22Rv1 (cell line): Measurements from ENCODE around the gene FBXO28.

Source experiments
- H3K27ac ChIP-seq: fragments of 450-650 bp; 2 replicates; pipeline ENCODE4 v1.5.1; 2017
- ZFX ChIP-seq: fragments of 450-650 bp; IDR thresholded peaks from 2 replicates; pipeline ENCODE4 v1.6.1; 2017; ENCODE audit warnings: antibody characterized with exemption, borderline replicate concordance
- TF ChIP-seq, protein P1 (sequence below): fragments of 450-650 bp; IDR thresholded peaks from 2 replicates; pipeline ENCODE4 v1.5.1; 2017; ENCODE audit warnings: mild to moderate bottlenecking

The FBXO28 gene

DNA sequence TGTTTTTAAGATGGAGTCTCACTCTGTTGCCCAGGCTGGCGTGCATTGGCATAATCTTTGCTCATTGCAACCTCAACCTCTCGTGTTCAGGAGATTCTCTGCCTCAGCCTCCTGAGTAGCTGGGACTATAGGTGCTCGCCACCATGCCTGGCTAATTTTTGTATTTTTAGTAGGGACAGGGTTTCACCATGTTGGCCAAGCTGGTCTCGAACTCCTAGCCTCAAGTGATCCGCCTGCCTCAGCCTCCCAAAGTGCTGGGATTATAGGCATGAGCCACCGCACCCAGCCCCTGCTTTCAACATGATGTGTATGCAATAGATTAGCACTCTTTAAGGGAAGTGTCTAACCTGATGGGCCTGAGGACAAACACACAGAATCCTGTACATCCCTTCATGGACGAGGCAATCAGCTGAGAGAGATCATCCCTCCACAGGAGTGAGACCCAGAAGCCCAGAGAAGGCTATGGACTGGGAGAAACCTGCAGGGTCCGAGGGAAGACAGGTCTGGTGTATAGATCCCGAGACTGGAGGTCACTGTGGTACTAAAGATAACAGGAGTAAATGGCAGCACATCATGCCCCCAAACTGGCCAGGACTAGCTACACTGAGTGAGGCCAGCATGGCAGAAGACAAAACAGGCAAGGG lies 63.6 kb downstream of the FBXO28 start:
- TF ChIP-seq, protein P1, sequence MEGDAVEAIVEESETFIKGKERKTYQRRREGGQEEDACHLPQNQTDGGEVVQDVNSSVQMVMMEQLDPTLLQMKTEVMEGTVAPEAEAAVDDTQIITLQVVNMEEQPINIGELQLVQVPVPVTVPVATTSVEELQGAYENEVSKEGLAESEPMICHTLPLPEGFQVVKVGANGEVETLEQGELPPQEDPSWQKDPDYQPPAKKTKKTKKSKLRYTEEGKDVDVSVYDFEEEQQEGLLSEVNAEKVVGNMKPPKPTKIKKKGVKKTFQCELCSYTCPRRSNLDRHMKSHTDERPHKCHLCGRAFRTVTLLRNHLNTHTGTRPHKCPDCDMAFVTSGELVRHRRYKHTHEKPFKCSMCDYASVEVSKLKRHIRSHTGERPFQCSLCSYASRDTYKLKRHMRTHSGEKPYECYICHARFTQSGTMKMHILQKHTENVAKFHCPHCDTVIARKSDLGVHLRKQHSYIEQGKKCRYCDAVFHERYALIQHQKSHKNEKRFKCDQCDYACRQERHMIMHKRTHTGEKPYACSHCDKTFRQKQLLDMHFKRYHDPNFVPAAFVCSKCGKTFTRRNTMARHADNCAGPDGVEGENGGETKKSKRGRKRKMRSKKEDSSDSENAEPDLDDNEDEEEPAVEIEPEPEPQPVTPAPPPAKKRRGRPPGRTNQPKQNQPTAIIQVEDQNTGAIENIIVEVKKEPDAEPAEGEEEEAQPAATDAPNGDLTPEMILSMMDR: no peak
- TF ChIP-seq ZFX: no peak
- no peak overlapping the region for H3K27ac ChIP-seq

DNA sequence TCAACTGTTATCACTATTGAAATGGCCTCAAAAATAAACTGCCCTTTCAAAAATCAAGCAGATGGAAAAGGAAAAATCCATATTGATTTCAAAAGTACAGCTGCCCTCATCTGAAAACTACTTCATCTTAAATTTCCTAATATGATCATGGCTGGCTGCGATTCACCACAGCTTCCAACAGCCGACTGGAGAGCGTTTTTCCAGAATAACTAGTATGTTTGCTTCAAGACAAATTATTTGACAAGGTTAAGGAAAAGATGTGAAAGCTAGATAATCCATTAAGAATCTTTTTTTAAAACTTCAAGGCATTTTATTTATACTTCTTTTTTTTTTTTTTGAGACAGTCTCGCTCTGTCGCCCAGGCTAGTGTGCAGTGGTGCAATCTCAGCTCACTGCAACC lies 65.0 kb downstream of the FBXO28 start:
- no peak overlapping the region for H3K27ac ChIP-seq
- no peak for TF ChIP-seq ZFX
- TF ChIP-seq, protein P1: no peak

DNA sequence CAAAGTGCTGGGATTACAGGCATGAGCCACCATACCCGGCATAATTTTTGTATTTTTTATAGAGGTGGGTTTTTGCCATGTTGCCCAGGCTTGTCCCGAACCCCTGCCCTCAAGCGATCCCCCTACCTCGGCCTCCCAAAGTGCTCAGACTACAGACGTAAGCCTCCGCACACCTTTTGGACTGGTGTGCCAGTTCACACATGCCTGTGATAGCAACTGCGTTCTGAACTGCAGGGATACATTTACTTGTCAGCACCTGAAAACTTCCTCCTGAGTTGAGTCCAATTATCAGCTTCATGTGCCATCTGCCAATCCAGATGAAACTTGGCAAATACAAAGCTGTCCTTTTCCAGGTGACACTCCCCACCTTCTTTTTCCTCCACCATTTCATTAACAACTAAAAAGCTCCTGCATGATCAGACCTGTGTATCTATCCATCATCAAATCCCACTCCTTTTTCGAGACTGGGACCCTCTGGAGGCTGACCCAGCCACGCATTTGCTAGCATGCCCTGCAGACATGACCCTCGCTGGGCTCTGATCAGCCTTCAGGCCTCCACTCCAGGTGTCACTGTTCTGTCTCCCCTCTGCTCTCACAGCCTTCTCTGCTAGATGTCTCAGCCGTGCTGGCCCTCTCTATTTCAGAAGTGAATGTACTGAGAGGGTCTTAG lies 67.0 kb downstream of the FBXO28 start:
- H3K27ac ChIP-seq: no peak overlapping the region

DNA sequence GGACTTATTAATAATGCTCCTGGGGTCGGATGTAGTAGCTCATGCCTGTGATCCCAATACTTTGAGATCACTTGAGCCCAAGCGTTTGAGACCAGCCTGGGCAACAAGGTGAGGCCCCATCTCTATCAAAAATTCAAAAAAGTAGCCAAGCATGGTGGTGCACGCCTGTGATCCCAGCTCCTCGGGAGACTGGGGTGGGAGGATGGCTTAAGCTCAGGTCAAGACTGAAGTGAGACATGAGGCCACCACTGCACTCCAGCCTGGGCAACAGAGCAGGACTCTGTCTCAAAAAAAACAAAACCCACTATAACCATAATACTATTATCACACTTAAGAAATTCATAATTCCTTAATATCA lies 67.5 kb downstream of the FBXO28 start:
- H3K27ac ChIP-seq: peak overlapping the region; percentile 92
- TF ChIP-seq ZFX: no peak
- TF ChIP-seq, protein P1: no peak

More for the DNA sequence above, 67.0 kb downstream of the FBXO28 start:
- TF ChIP-seq, protein P1: no peak
- TF ChIP-seq ZFX: no peak

DNA sequence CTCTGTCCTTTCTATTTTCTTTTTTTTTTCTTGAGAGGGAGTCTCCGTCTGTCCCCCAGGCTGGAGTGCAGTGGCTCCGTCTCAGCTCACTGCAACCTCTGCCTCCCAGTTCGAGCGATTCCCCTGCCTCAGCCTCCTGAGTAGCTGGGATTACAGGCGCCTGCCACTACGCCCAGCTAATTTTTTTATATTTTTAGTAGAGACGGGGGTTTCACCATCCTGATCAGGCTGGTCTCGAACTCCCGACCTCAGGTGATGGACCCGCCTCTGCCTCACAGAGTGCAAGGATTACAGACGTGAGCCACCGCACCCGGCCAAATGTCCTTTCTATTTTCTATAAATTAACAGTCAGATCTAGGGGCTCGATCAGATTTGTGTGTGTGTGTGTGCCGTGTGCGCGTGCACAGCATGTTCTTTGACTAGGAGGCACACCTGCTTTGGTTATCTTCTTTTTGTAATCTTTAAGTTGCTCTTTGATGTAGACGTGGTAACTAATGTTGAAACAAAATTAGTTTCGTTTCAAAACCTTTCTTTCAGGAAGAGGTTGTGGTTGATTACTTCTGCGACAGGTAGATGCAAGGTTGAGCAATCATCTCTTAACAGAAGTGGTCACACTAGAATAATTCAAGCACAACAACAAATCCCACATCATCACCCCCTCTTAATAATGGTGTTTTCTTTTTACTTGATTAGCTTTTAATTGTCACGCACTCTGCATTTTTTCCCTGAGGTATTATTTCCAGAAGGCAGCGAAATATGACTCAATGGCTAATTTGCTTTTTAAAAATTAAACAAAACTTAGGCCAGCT lies 68.3 kb downstream of the FBXO28 start:
- TF ChIP-seq ZFX: no peak
- TF ChIP-seq, protein P1: no peak
- H3K27ac ChIP-seq: peak overlapping the region; percentile 92

DNA sequence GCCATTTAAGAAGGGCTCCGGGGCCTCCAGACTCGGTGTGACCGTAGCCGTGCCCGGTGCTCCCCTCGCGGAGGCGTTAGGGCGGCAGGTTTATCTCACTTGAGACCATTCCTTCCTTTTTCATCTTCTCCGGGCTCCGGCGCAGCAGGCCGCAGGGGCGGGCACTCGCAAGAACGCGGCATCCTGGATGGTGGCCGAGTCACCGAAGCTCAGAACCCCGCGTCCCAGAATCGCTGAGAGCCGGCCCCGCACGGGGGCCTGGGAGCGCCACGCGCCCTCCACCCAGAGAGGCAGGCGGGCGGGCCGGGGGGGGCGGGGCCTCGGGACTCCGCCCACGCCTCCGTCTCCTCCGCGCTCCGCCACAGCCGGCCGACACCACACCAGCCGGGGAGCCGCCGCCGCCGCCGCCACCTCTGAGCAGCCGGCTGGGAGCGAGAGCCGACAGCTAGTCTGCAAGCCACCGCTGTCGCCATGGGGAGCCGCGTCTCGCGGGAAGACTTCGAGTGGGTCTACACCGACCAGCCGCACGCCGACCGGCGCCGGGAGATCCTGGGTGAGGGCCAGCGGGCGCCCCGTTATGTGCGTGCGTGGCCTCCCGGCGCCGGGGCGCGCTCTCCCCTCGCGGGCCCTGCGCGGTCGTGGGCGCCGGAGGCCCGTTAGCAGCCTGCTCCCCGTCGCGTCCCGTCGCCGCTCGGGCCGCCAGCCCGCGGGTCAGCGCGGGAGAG lies 69.1 kb downstream of the FBXO28 start, which contains the start of gene DEGS1:
Gene DEGS1 (plus strand): TSS at position 375 of the 725 bp plus-strand sequence. CDS start 97 bp downstream, at position 472.
- H3K27ac ChIP-seq: peak within 1 kb of the TSS; percentile 92
- TF ChIP-seq, protein P1: 0 out of 2 replicates have a peak, but pooled peaks have one; percentile 21
- TF ChIP-seq ZFX: no peak
